C4-2B (cell line): Measurements from ENCODE around the gene AGAP1.

Experiments
- H3K27ac ChIP-seq: fragments of 450-650 bp; 2 replicates; pipeline ENCODE4 v1.5.1; 2017
- CTCF ChIP-seq: fragments of 450-650 bp; conservative IDR thresholded peaks from 2 replicates; pipeline ENCODE4 v1.5.1; 2017; ENCODE audit warnings: mild to moderate bottlenecking
- ZFX ChIP-seq: fragments of 450-650 bp; IDR thresholded peaks from 2 replicates; pipeline ENCODE4 v1.6.1; 2017

The AGAP1 gene

GRCh38 chr2:236026841-236027240, 533.0 kb downstream of the AGAP1 start:
- H3K27ac ChIP-seq = no peak overlapping the region
- TF ChIP-seq ZFX (no peak), CTCF (no peak)

DNA sequence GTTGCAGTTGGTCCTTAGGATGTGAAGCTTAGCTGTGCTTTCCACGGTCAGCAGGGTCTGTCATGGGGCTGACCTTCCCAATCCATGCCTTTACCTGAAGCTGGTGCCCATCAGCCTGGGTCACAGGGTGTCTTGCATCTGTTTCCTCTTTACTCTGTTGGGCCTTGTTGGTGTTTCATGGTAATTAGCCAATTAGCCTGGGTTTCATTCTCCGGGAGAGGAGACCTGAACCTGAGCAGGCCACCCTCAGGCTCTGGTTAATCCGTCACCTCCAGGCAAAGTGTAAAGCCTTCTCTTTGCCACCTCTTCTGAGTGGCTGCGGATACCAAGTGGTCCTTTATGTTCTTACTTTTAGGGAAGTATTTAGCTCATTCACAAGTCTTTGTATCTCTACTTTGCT, 534.2 kb downstream of the AGAP1 start:
- no peak overlapping the region for H3K27ac ChIP-seq
- no peak for TF ChIP-seq ZFX
- no peak for TF ChIP-seq CTCF

DNA sequence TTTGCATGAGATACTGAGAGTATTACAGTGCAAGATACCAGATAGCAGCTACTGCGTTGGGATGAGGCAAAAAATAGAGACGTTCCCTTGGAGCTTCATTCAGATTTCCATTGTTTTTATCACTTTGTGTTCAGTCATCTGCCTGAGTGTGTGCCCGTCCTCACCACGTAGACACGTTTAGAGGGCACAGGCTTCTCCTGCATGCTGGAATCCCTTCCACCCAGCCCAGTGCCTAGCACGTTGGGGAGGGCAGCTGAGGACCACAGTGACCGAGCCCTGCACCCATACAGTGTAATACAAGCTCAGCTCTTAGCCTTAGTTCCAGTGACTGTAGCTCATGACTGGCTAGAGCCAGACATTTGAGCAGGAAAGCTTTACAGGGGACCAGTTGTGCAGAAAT, 539.6 kb downstream of the AGAP1 start:
- no peak overlapping the region for H3K27ac ChIP-seq
- TF ChIP-seq ZFX (no peak), CTCF (no peak)

- TF ChIP-seq CTCF = no peak
- no peak for TF ChIP-seq ZFX
- H3K27ac ChIP-seq = no peak overlapping the region
These were observed 541.1 kb downstream of the AGAP1 start for GRCh38 chr2:236034974-236035373.

GRCh38 chr2:236036045-236036444, 542.2 kb downstream of the AGAP1 start:
- no peak overlapping the region for H3K27ac ChIP-seq
- TF ChIP-seq CTCF = no peak
- TF ChIP-seq ZFX = no peak

GRCh38 chr2:236038096-236038495, 544.3 kb downstream of the AGAP1 start:
- TF ChIP-seq CTCF = no peak
- TF ChIP-seq ZFX = no peak
- no peak overlapping the region for H3K27ac ChIP-seq

DNA sequence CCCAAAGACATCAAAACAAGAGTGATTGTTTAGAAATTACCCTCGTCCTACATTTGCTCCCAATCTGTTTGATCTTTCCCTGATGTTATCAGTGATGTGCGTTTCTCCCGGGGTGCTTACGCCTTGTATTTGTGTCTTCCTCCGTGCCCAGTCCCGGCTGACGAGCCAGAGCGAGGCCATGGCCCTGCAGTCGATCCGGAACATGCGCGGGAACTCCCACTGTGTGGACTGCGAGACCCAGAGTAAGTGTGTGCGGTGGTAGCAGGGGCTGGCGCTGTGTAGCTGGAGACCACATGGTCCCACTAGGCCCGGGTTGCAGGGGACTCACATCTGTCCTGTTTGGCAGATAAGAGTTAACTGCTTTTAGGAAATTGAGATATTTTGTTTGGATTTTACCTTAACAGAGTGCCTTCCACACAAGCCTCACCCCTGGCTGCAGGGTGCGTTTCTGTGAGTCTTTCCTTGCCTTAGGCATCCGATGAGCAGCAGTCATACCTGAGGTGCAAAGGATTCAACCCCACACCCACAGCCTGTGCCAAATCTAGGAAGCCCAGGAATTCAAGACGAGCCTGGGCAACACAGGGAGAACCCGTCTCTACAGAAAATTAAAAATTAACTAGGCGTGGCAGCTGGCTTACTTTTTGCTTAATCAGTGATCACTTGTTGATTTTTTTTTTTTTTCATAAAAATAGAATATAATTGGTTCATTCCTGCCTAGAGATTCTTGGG, 546.9 kb downstream of the AGAP1 start:
- H3K27ac ChIP-seq = no peak overlapping the region
- TF ChIP-seq CTCF (no peak), ZFX (no peak)
